GM12891 (cell line): ENCODE measurements around the gene ANKRA2.

Experiments
- PAX5 ChIP-seq: IDR thresholded peaks from 2 replicates; pipeline ENCODE4 v1.6.1; 2011; ENCODE audit warnings: low read length, moderate library complexity, mild to moderate bottlenecking; ENCODE audit not compliant: insufficient read depth, severe bottlenecking
- POLR2A ChIP-seq: IDR thresholded peaks from 2 replicates; pipeline ENCODE4 v1.6.1; 2011; ENCODE audit warnings: low read depth, low read length, control low read depth

DNA sequence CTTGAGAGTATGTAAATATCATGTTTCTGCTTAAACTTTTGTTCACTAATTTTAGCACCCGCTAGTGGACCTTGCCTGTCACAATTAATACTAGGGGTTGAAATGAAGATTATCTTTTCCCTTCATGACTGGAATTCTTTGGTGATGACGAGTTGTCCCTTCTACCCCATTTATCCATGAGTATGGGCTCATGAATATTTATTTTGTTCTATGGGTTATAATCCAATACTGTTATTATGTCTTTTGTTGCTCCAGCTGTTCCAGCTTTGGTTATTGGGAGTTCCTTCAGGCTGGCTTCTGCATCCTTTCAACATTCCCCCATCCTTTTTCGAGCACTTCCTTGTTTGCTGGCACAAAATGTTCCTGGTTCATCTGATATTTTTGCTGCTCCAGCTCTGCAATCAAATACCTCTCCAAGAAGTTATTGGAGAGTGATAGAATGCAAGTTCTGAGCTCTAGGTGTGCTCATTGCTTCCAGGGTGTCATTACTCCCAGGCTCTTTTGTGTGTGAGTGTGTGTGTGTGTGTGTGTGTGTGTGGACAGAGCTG is 40.8 kb upstream of the ANKRA2 start:
- TF ChIP-seq POLR2A (no peak), PAX5 (no peak)
